ENCODE measurements around the gene CDC42BPG. TPM values are rescaled to one million over a fixed set of nuclear protein-coding genes. Genes with fewer than 3 reads are reported as not detected.

CDC42BPG gene
- total and polyA plus RNA-seq, 10 of the 15 experiments (the other 5 are each of a cell fraction or from before 2014, with no cell fraction given), result 0.02 to 1.3 (median 0.09) TPM; not detected in 1

DNA sequence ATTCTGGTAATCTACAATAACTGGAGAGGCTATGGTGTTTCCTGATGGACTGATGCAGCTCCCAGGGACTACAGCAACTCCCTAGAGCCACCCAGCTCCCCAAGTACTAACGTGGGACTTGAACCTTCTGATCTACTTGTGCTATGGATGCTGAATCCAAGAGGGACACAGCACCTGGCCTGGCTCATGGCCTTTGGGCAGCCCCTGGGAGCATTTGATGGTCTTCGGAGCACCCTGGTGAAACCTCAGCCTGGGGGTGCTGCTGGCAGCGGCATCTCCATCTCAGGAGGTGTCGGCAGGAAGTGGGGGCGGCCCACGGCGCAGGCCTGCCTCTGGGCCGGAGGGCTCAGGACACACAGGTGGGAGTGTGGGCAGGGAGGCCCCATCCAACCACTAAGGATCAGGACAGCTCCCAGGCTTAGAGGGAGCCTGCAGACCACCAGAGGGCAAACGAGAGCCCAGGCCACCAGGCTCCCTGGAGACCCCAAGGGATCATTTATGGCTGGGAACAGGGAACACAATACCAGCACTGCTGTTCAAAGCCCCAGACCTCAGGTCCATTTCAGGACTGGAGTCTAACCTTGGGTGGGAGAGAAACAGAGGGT is 25.2 kb upstream of the CDC42BPG start:
- ChIA-PET CTCF (interaction anchor here (0.8 to 28.8 kb wide), 8 partner anchors 8 to 252 kb away, joined by 3 to 1208 read pairs (median 4); partner anchors contain the start of genes ARL2, CDC42BPG, EHD1 and FAU), SMC1A (ENCODE audit: uncharacterized antibody, unreplicated experiment) (interaction anchor here (2.0 to 15.0 kb wide), 4 partner anchors 11 to 24 kb away, joined by 9 to 306 read pairs (median 14); no protein-coding TSS in a partner anchor), POLR2A (interaction anchor here (0.5 to 24.3 kb wide), 6 partner anchors 8 to 638 kb away, joined by 3 to 620 read pairs (median 18); partner anchors contain the start of genes CDC42BPG and EHD1), RAD21 (ENCODE audit: unreplicated experiment) (interaction anchor here (1.0 to 15.8 kb wide), 6 partner anchors 8 to 145 kb away, joined by 3 to 316 read pairs (median 16); partner anchors contain the start of genes ARL2, CDC42BPG and EHD1)
- Histone ChIP-seq H3K4me1 (ENCODE audit: control insufficient read depth, insufficient read depth, low read length) (peaks cover 87% of the 10 kb centered on the region), H3K27ac (ENCODE audit: control insufficient read depth, insufficient read depth) (peak overlapping the region; percentile 92), H3K4me3 (peak overlapping the region; percentile 62), H3K36me3 (ENCODE audit: control insufficient read depth in 2 of 2, insufficient read depth in 2 of 2, low read length in 1 of 2) (peaks cover 17 to 35% of the 10 kb centered on the region in 2 experiments), H3K27me3 (replicated peaks in 1 of 2; ENCODE audit: control insufficient read depth in 2 of 2, insufficient read depth in 2 of 2, low read length in 1 of 2) (no peaks in the 10 kb centered on the region), H3K9me3 (replicated peaks; ENCODE audit: control insufficient read depth, insufficient read depth, low read length) (no peaks in the 10 kb centered on the region), H3K79me2 (ENCODE audit: control insufficient read depth, insufficient read depth, low read length) (peaks cover 89% of the 10 kb centered on the region), H3K4me2 (ENCODE audit: control insufficient read depth, insufficient read depth) (peak overlapping the region; percentile 62), H3K9ac (ENCODE audit: control insufficient read depth, insufficient read depth, low read length) (peak overlapping the region; percentile 73), H2AFZ (ENCODE audit: control insufficient read depth, low read depth, low read length) (no peak overlapping the region), H4K20me1 (ENCODE audit: control insufficient read depth, insufficient read depth) (peaks cover 3% of the 10 kb centered on the region; the same call in 1 of the 2 replicates)
- FAIRE-seq (no peak), ATAC-seq (peak; percentile 5), DNase-seq (ENCODE audit: low read depth, low spot score) (no peak)
- BruUV-seq (replicated peaks), result no TSS peak
- in situ Hi-C loops (cut with MboI), result loop anchor here (10.0 kb wide), 1 partner anchor 555 kb away; the partner anchor contains the start of gene NEAT1
- intact Hi-C loops (cut with micrococcal nuclease; ENCODE audit: unreplicated experiment), result loop anchor here (10.0 kb wide), 1 partner anchor 845 kb away; the partner anchor contains the start of gene KAT5
- WGBS (ENCODE audit: insufficient coverage, insufficient replicate concordance, low lambda C conversion rate, missing lambda C conversion rate), result 30% methylated on average over 9 of the region's 9 CpGs
- TF ChIP-seq CHD2 (IDR thresholded peaks at IDR 0.05; ENCODE audit: borderline replicate concordance, low read depth, low read length) (no peak), BCL11A (IDR thresholded peaks at IDR 0.05; ENCODE audit: low read depth, low read length) (no peak), HCFC1 (IDR thresholded peaks at IDR 0.05; ENCODE audit: low read length) (no peak), GATAD2B (conservative IDR thresholded peaks at IDR 0.05; ENCODE audit: low read depth) (0 out of 2 replicates have a peak, but pooled peaks have one; percentile 20), PAX5 (IDR thresholded peaks at IDR 0.05; ENCODE audit: borderline replicate concordance, low read depth, low read length) (no peak), TCF3 (IDR thresholded peaks at IDR 0.05; ENCODE audit: borderline replicate concordance, insufficient read depth, low read depth, low read length) (no peak), YY1 (IDR thresholded peaks at IDR 0.05; ENCODE audit: low read depth, low read length) (no peak), MTA2 (IDR thresholded peaks at IDR 0.05; ENCODE audit: low read depth) (no peak), NRF1 (conservative IDR thresholded peaks at IDR 0.05; ENCODE audit: low read depth, low read length) (no peak), CHD1 (IDR thresholded peaks at IDR 0.05; ENCODE audit: low read depth, low read length) (no peak), MEF2B (IDR thresholded peaks at IDR 0.05; ENCODE audit: partially characterized antibody, poor library complexity, severe bottlenecking) (peak; percentile 73), NR2F1 (conservative IDR thresholded peaks at IDR 0.05) (no peak), CREB1 (IDR thresholded peaks at IDR 0.05; ENCODE audit: low read depth) (no peak), MTA3 (IDR thresholded peaks at IDR 0.05; ENCODE audit: borderline replicate concordance, low read length) (no peak), ZNF622 (IDR thresholded peaks at IDR 0.05) (no peak), ASH2L (IDR thresholded peaks at IDR 0.05; ENCODE audit: borderline replicate concordance, low read depth) (no peak), SP1 (IDR thresholded peaks at IDR 0.05; ENCODE audit: low read depth, low read length) (no peak), BACH1 (IDR thresholded peaks at IDR 0.05; ENCODE audit: borderline replicate concordance) (no peak), NFYA (IDR thresholded peaks at IDR 0.05; ENCODE audit: borderline replicate concordance, low read depth, low read length) (no peak), DPF2 (IDR thresholded peaks at IDR 0.05) (peak; percentile 10; the same call in 1 of the 2 replicates), POU2F2 (IDR thresholded peaks at IDR 0.05; ENCODE audit: borderline replicate concordance, low read depth, low read length) (no peak)
- TF ChIP-seq, protein P1, sequence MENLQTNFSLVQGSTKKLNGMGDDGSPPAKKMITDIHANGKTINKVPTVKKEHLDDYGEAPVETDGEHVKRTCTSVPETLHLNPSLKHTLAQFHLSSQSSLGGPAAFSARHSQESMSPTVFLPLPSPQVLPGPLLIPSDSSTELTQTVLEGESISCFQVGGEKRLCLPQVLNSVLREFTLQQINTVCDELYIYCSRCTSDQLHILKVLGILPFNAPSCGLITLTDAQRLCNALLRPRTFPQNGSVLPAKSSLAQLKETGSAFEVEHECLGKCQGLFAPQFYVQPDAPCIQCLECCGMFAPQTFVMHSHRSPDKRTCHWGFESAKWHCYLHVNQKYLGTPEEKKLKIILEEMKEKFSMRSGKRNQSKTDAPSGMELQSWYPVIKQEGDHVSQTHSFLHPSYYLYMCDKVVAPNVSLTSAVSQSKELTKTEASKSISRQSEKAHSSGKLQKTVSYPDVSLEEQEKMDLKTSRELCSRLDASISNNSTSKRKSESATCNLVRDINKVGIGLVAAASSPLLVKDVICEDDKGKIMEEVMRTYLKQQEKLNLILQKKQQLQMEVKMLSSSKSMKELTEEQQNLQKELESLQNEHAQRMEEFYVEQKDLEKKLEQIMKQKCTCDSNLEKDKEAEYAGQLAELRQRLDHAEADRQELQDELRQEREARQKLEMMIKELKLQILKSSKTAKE (IDR thresholded peaks at IDR 0.05; ENCODE audit: low read depth, poor library complexity, severe bottlenecking), result no peak
- TF ChIP-seq, protein P2, sequence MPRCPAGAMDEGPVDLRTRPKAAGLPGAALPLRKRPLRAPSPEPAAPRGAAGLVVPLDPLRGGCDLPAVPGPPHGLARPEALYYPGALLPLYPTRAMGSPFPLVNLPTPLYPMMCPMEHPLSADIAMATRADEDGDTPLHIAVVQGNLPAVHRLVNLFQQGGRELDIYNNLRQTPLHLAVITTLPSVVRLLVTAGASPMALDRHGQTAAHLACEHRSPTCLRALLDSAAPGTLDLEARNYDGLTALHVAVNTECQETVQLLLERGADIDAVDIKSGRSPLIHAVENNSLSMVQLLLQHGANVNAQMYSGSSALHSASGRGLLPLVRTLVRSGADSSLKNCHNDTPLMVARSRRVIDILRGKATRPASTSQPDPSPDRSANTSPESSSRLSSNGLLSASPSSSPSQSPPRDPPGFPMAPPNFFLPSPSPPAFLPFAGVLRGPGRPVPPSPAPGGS (IDR thresholded peaks at IDR 0.05; ENCODE audit: borderline replicate concordance, insufficient read depth, low read depth, low read length, poor library complexity, severe bottlenecking), result no peak
